Right atrium auricular region (tissue), 2 donors: Measurements from ENCODE around the gene ZNF862. TPM values are rescaled to one million over a fixed set of nuclear protein-coding genes. Genes with fewer than 3 reads are reported as not detected.

Experiments
- DNase-seq: peaks from one replicate; pipeline ENCODE4 v3.0.0-alpha.2; 2019; ENCODE audit warnings: low spot score
- H3K27ac ChIP-seq, 2 donors: fragments of 200-600 bp; sonication (generic); 1 replicate in 1 of 2; 2 replicates in 1 of 2; pipeline ENCODE4 v1.5.1; 2016 to 2019
- H3K27me3 ChIP-seq, 2 donors: fragments of 200-600 bp; sonication (generic); one replicate each; pipeline versions ENCODE4 v1.5.1 to v1.6.0; 2017 to 2019
- H3K36me3 ChIP-seq: fragments of 200-600 bp; sonication (generic); one replicate; pipeline ENCODE4 v1.5.1; 2016
- H3K4me1 ChIP-seq, 2 donors: fragments of 200-600 bp; sonication (generic); one replicate each; pipeline versions ENCODE4 v1.5.1 to v1.6.0; 2017 to 2019
- H3K4me3 ChIP-seq, 2 donors: fragments of 200-600 bp; sonication (generic); 1 replicate in 1 of 2; 2 replicates in 1 of 2; pipeline ENCODE4 v1.5.1; 2017 to 2019; ENCODE audit warnings: mild to moderate bottlenecking in 1 of 2, moderate library complexity in 1 of 2
- H3K9me3 ChIP-seq, 2 donors: fragments of 200-600 bp; sonication (generic); one replicate each; pipeline ENCODE4 v1.5.1; 2019
- total RNA-seq, 2 donors: library from RNA; depleted of rRNA; stranded (reverse); fragments of >200 nt; gene quantifications; one replicate each; pipeline ENCODE4 v1.1.0, GENCODE V29; 2016
- TF ChIP-seq, protein P1 (sequence below), 2 donors: fragments of 200-600 bp; sonication (generic); IDR thresholded peaks; one replicate each; pipeline ENCODE4 v1.5.1; 2019; ENCODE audit warnings: antibody characterized with exemption in 2 of 2

The ZNF862 gene
- total RNA-seq, 2 donors from 2014 or later = 7.0 to 11.0 TPM

- Histone ChIP-seq H3K27ac (no peak overlapping the region), H3K9me3 (no peaks in the 10 kb centered on the region), H3K4me3 (no peak overlapping the region), H3K36me3 (no peaks in the 10 kb centered on the region), H3K27me3 (no peaks in the 10 kb centered on the region), H3K4me1 (no peaks in the 10 kb centered on the region)
- no peak for DNase-seq
- TF ChIP-seq, protein P1, sequence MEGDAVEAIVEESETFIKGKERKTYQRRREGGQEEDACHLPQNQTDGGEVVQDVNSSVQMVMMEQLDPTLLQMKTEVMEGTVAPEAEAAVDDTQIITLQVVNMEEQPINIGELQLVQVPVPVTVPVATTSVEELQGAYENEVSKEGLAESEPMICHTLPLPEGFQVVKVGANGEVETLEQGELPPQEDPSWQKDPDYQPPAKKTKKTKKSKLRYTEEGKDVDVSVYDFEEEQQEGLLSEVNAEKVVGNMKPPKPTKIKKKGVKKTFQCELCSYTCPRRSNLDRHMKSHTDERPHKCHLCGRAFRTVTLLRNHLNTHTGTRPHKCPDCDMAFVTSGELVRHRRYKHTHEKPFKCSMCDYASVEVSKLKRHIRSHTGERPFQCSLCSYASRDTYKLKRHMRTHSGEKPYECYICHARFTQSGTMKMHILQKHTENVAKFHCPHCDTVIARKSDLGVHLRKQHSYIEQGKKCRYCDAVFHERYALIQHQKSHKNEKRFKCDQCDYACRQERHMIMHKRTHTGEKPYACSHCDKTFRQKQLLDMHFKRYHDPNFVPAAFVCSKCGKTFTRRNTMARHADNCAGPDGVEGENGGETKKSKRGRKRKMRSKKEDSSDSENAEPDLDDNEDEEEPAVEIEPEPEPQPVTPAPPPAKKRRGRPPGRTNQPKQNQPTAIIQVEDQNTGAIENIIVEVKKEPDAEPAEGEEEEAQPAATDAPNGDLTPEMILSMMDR (IDR thresholded peaks at IDR 0.05) = no peak
These were observed 18.8 kb upstream of the ZNF862 start for GRCh38 chr7:149819141-149819960.

DNA sequence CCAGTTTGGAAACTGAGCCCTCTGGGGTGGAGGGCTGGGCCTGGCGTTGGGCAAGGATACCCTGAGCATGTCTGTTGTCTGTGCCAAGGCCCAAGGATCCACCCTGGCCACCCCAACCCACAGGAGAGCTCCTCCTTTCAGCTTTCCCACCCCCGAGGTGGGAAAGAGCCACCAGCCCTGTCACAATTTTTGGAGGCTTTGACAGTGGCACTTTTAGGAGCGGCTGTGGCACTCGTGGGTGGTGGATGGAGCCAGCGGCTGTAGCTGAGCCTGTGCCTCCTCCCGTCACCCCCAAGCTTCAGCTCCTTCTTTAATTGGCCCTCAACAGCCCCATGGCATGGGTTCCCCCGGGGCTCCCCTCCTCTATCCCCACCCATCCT lies 18.2 kb upstream of the ZNF862 start:
- no peak overlapping the region for H3K27ac ChIP-seq
- H3K4me1 ChIP-seq = no peaks in the 10 kb centered on the region
- no peak overlapping the region for H3K4me3 ChIP-seq
- TF ChIP-seq, protein P1 (IDR thresholded peaks at IDR 0.05) = no peak
- no peak for DNase-seq
- H3K27me3 ChIP-seq = no peaks in the 10 kb centered on the region
- no peaks in the 10 kb centered on the region for H3K9me3 ChIP-seq
- no peaks in the 10 kb centered on the region for H3K36me3 ChIP-seq

DNA sequence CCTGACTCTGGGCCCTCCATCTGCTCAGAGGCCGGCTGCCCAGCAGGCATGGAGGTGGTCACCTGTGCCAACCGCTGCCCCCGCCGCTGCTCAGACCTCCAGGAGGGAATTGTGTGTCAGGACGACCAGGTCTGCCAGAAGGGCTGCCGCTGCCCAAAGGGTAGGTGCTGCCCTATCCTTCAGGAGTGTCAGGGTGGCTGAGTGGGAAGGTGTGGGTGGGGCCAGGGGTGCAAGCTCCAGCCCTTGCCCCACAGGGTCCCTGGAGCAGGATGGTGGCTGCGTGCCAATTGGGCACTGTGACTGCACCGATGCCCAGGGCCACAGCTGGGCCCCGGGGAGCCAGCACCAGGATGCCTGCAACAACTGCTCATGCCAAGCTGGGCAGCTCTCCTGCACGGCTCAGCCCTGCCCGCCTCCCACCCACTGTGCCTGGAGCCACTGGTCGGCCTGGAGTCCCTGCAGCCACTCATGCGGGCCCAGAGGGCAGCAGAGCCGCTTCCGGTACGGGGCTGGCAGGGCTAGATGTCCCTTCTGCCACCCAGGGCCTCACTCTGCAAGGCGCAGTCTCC lies 17.5 kb upstream of the ZNF862 start:
- H3K4me1 ChIP-seq = no peaks in the 10 kb centered on the region
- H3K36me3 ChIP-seq = no peaks in the 10 kb centered on the region
- no peak overlapping the region for H3K4me3 ChIP-seq
- TF ChIP-seq, protein P1 (IDR thresholded peaks at IDR 0.05) = no peak
- no peaks in the 10 kb centered on the region for H3K27me3 ChIP-seq
- no peak overlapping the region for H3K27ac ChIP-seq
- DNase-seq = no peak
- H3K9me3 ChIP-seq = no peaks in the 10 kb centered on the region

DNA sequence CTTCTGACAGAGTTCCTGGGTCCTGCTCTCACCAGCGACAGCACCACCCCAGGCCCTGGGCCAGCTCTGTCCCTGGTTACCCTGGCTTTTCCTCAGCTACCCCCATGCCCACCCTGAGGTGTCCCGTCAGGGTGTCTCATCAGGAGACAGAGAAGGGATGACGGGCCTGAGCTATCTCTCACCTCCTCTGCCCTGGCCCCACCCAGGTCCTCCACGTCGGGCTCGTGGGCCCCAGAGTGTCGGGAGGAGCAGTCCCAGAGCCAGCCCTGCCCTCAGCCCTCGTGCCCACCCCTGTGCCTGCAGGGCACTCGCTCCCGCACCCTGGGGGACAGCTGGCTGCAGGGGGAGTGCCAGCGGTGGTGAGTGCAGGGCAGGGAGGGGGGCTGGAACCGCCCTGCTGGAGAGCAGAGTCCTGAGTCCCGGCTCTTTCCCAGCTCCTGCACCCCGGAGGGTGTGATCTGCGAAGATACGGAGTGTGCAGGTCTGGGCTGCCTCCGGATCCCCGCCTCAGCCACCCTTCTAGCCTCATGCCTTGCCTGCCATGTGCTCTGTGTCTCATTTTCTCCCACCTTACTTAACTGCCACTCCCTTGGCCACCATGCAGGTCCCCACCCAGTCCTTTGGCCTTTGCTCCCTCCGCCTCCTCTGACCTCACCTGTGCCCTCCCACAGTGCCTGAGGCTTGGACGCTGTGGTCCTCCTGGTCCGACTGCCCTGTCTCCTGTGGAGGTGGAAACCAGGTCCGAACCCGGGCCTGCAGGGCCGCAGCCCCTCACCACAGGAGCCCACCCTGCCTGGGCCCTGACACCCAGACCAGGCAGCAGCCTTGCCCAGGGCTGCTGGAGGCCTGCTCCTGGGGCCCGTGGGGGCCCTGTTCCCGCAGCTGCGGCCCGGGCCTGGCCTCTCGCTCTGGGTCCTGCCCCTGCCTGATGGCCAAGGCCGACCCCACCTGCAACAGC lies 16.7 kb upstream of the ZNF862 start:
- Histone ChIP-seq H3K27me3 (no peaks in the 10 kb centered on the region), H3K36me3 (no peaks in the 10 kb centered on the region), H3K27ac (no peak overlapping the region), H3K4me3 (no peak overlapping the region), H3K4me1 (no peaks in the 10 kb centered on the region), H3K9me3 (no peaks in the 10 kb centered on the region)
- TF ChIP-seq, protein P1 (IDR thresholded peaks at IDR 0.05) = no peak
- no peak for DNase-seq

DNA sequence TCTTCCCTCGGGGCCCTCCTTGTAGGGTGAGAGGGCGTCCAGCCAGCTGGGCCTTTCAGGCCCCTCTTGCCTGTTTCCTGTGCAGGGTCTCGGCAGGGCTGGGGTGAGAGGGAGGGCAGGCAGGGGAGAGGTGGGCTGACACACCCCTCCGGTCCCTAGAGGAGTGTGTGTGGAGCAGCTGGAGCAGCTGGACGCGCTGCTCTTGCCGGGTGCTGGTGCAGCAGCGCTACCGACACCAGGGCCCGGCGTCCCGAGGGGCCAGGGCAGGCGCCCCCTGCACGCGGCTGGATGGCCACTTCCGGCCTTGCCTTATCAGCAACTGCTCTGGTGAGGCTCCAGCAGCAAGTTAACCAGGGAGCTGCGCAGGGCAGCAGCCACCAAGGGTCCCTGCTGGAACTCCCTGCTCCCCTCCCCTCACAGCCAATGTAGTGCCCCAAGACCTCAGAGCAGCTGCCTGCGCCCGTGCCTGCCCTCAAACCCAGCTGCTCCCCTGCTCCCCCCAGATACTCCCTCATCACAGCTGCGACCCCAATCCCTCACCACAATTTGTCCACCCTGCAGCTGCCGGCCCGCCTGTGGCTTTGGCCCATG lies 15.7 kb upstream of the ZNF862 start:
- DNase-seq = no peak
- no peaks in the 10 kb centered on the region for H3K9me3 ChIP-seq
- H3K4me1 ChIP-seq = no peaks in the 10 kb centered on the region
- TF ChIP-seq, protein P1 (IDR thresholded peaks at IDR 0.05) = no peak
- no peaks in the 10 kb centered on the region for H3K27me3 ChIP-seq
- no peak overlapping the region for H3K27ac ChIP-seq
- H3K4me3 ChIP-seq = no peak overlapping the region
- no peaks in the 10 kb centered on the region for H3K36me3 ChIP-seq
